Nephron progenitor cell (in vitro differentiated cells): ENCODE data around the gene CCK.
A peak's percentile ranks its signal among the peaks of the same experiment; 100 is the strongest.

ENCODE experiments used
- DNase-seq: peaks from one replicate; pipeline ENCODE4 v3.0.0; 2021
- H3K27ac Mint-ChIP-seq: 2 replicates; pipeline ENCODE4 v1.8.0; 2021; ENCODE audit warnings: mild to moderate bottlenecking, moderate library complexity, mixed read lengths
- H3K27me3 Mint-ChIP-seq: 2 replicates; pipeline ENCODE4 v1.8.0; 2021; ENCODE audit warnings: mild to moderate bottlenecking, low read depth, mixed read lengths; ENCODE audit not compliant: poor library complexity
- H3K36me3 Mint-ChIP-seq: 2 replicates; pipeline ENCODE4 v1.8.0; 2021; ENCODE audit warnings: low read depth, mixed read lengths
- H3K4me1 Mint-ChIP-seq: 2 replicates; pipeline ENCODE4 v1.8.0; 2021; ENCODE audit warnings: mixed read lengths
- H3K4me3 Mint-ChIP-seq: 2 replicates; pipeline ENCODE4 v1.8.0; 2021; ENCODE audit warnings: mild to moderate bottlenecking, moderate library complexity, mixed read lengths
- H3K9me3 Mint-ChIP-seq: 2 replicates; pipeline ENCODE4 v1.8.0; 2021; ENCODE audit warnings: mild to moderate bottlenecking, moderate library complexity, mixed read lengths
- TF ChIP-seq, protein P1 (sequence below): fragments of 200-600 bp; sonication (generic); IDR thresholded peaks from 2 replicates; pipeline ENCODE4 v1.5.0; 2021; ENCODE audit warnings: antibody characterized with exemption

The CCK gene

DNA sequence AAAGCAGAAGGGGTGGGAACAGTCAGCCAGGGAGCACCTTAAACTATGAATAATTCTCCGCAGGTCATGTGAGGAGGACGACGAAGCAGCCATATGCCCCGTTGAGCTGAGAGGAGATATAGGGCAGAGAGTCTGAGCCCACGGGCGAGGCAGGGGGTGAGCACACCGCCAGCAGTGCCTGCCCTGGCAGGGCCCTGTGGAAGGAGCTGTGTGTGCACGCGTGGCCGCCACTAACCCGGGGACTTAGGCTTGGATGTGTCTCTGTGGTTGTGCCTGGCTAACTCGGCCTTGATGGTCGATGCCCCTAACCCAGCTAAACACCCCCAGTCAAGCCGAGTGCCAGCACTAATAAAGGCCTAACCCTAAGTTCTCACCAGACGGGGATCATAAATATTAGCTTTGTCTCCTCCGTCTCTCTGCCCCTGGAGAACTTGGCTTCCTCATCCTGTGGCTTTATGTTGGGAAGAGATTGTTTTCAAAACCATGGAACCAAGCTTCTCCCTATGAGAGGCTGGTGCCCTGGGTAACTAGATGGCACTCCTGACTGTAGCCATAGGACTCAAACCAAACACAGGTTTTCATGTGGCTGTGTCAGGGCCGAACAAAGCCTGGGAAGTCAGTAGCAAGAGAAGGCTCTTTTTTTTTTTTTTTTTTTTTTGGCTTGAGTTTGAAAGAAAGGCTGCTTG, 45.4 kb downstream of the CCK start:
- Mint-ChIP-seq H3K4me1 (peaks cover 36% of the 10 kb centered on the region), H3K27ac (no peak overlapping the region), H3K9me3 (no peaks in the 10 kb centered on the region), H3K36me3 (peaks cover 50% of the 10 kb centered on the region), H3K27me3 (peaks cover 6% of the 10 kb centered on the region), H3K4me3 (no peak overlapping the region)
- no peak for DNase-seq
- TF ChIP-seq, protein P1, sequence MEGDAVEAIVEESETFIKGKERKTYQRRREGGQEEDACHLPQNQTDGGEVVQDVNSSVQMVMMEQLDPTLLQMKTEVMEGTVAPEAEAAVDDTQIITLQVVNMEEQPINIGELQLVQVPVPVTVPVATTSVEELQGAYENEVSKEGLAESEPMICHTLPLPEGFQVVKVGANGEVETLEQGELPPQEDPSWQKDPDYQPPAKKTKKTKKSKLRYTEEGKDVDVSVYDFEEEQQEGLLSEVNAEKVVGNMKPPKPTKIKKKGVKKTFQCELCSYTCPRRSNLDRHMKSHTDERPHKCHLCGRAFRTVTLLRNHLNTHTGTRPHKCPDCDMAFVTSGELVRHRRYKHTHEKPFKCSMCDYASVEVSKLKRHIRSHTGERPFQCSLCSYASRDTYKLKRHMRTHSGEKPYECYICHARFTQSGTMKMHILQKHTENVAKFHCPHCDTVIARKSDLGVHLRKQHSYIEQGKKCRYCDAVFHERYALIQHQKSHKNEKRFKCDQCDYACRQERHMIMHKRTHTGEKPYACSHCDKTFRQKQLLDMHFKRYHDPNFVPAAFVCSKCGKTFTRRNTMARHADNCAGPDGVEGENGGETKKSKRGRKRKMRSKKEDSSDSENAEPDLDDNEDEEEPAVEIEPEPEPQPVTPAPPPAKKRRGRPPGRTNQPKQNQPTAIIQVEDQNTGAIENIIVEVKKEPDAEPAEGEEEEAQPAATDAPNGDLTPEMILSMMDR, result no peak

DNA sequence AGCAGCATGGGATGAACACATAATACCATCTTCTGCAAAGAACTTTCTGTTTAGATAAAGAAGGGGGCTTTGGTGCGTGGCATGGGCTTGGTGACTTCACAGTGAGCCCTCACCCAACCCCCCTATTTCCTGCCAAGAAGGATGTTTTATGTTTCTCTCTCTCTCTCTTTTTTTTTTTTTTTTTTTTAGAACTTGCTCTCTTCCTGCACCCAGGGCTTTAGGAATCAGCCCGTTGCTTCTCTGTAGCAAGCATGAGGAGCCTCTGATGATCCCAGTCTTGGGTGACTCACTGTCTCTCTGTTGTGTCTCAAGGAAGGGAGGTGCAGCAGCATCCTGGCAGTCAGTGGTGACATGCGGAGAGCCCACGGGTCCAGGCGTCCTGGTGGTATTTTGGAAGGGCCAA, 49.1 kb downstream of the CCK start:
- TF ChIP-seq, protein P1, result no peak
- Mint-ChIP-seq H3K27me3 (peaks cover 7% of the 10 kb centered on the region), H3K4me1 (peaks cover 38% of the 10 kb centered on the region), H3K27ac (no peak overlapping the region), H3K4me3 (peak overlapping the region; percentile 21), H3K36me3 (peaks cover 45% of the 10 kb centered on the region), H3K9me3 (no peaks in the 10 kb centered on the region)
- DNase-seq, result no peak

DNA sequence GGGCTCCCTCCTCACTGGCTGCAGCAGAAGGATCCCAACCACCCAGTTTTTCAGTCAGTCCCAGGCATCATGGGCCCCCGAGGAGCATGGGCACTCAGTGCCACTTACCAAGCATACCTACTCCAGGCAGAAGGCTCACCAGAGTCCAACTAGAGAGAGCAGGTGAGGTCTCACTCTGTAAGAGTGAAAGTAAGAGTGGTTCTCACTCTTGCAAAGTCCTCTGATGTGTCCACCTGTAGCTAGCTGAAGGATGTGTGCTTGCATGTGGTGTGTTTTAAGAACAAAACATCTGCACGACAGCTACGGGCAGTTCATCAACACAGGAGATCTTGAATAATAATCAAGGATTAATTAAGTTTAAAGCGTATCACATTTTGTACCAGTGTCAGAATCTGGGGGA, 49.7 kb downstream of the CCK start:
- Mint-ChIP-seq H3K27me3 (peaks cover 7% of the 10 kb centered on the region), H3K27ac (peak overlapping the region; percentile 51), H3K4me3 (no peak overlapping the region), H3K9me3 (no peaks in the 10 kb centered on the region), H3K4me1 (peaks cover 38% of the 10 kb centered on the region), H3K36me3 (peaks cover 45% of the 10 kb centered on the region)
- TF ChIP-seq, protein P1, result no peak
- DNase-seq, result no peak

DNA sequence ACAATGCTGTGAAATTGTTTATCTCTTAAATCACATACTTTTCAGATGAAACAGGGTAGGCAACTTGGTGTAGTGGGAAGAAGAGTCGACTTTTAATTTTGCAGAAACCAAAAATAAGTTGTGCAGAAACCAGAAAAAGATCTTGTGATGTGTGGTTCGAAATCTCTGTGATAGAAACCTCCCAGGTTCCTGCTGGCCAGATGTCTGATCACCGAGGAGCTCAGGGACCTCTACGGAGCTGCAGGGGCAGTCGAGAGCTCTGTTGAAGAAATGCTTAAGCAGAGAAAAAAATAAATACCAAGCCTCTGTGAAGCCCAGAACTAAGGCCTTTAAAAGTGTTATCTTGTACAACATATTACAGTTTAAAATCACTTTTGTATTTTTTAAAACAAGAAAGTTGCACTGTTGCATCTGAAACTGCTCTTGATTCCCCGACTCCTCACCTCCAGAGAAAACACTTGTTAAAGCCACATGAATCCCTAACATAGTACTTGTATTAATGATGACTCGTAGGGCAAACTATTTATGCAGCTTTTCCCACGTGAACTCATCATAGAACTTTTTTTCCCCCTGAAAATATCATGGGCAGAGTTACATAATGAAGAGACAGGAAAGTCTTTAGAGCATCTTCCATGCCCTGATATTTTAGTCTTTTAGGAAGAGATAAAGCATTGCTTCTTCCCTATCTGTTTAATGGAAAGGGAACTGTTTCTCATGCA, 51.3 kb downstream of the CCK start:
- TF ChIP-seq, protein P1, result no peak
- Mint-ChIP-seq H3K4me1 (peaks cover 38% of the 10 kb centered on the region), H3K27ac (peak overlapping the region; percentile 41), H3K4me3 (no peak overlapping the region), H3K36me3 (peaks cover 48% of the 10 kb centered on the region), H3K9me3 (no peaks in the 10 kb centered on the region), H3K27me3 (peaks cover 7% of the 10 kb centered on the region)
- no peak for DNase-seq

DNA sequence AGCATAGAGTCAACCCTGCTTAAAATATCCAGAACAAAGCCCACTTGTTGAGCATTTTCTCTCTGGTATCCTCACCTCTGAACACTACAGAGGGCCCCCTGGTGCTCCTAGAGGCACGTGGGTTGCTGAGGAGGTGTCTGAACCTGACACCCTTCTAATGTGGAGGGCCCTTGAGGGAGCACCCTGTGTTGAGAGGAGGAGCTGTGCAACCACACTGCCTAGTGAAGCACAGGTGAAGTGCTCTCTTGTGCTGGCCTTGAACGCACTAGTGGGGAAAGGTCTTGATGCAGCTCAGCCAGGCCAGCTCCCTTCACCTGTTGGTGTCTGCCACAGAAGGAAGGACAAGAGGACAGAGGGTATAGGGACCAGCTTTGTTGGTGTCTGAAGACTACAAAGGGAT, 51.9 kb downstream of the CCK start:
- Mint-ChIP-seq H3K36me3 (peaks cover 54% of the 10 kb centered on the region), H3K4me1 (peaks cover 38% of the 10 kb centered on the region), H3K4me3 (no peak overlapping the region), H3K27ac (no peak overlapping the region), H3K27me3 (peaks cover 7% of the 10 kb centered on the region), H3K9me3 (peaks cover 3% of the 10 kb centered on the region)
- DNase-seq, result no peak
- TF ChIP-seq, protein P1, result no peak
